ENCODE data around the gene MESD.
"Not testable (repeated sequence)": the region's sequence is repeated elsewhere in the genome, so short reads cannot be mapped to it uniquely, and the experiment has no call there.

Gene MESD

DNA sequence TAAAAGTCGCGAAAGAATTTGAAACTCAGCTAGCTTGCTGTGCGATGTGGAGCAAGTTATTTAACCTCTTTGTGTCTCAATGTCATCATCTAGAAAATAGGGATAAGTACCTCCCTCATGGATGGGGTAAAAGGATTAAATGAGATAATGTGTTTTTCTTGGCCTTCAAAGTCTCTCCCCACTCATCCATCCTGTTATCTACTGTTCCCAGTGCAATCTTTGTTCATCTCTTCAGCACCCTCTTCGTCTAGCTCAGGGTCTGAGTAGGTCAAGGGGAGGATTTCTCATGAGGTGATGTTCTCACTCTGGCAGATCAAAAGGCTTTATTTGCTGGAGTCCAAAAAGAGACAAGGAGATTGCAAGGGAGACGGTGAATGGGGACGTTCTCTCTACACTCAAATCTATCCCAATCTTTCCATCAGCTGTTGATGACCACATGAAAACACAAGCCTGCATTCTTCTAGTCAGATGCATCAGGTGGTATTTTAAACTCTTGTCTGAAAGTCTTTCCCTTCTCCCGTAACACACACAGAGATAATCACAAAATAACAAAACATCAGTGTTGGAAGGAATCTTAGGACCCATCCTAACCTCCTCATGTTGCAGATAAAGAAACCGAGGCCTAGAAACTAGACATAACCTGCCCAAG is 1.3 kb downstream of the MESD start:
- DNase-seq: no peak

DNA sequence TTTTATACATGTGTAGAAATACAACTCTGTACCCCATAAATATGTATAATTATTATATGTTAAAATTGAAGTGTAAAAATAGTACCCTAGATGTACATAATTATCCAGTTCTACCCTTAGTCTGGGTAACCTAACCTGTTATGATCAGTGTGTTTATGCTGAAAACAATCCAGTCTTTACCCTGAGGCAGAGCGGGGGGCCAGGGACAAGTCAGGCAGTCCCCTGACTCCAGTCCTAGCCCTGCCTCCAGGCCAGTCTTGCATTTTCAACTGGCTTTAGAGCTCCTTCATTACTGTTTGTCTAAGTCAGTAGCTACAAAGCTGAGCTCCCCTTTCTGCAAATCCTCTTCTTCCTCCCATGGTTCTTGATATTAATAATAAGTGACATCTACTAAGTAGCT is 3.1 kb downstream of the MESD start:
- no peak for DNase-seq

GRCh38 chr15:80985981-80986380 is 3.6 kb downstream of the MESD start:
- DNase-seq: no peak

- no peak for DNase-seq
Observed at GRCh38 chr15:80984856-80985255, 4.8 kb downstream of the MESD start.

- DNase-seq: no peak
Observed at GRCh38 chr15:80982839-80983238, 6.8 kb downstream of the MESD start.

DNA sequence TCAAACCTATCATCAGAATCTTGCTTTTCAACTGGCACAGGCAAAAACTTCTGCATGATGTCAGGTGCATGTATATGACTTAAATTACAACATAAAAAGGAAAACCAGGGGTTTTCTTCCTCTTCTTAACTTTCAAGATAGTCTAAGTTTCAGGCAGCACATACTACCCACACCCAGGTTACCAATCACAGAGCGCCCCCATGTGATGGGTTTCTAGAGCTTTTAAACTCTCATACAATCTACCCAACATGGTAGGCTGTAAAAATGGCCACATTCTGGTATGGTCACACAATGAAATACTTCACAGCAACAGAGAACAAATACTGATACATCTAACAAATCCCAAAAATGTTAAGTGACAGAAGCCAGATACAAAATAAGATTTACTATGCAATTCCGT is 7.4 kb downstream of the MESD start:
- DNase-seq: no peak

DNA sequence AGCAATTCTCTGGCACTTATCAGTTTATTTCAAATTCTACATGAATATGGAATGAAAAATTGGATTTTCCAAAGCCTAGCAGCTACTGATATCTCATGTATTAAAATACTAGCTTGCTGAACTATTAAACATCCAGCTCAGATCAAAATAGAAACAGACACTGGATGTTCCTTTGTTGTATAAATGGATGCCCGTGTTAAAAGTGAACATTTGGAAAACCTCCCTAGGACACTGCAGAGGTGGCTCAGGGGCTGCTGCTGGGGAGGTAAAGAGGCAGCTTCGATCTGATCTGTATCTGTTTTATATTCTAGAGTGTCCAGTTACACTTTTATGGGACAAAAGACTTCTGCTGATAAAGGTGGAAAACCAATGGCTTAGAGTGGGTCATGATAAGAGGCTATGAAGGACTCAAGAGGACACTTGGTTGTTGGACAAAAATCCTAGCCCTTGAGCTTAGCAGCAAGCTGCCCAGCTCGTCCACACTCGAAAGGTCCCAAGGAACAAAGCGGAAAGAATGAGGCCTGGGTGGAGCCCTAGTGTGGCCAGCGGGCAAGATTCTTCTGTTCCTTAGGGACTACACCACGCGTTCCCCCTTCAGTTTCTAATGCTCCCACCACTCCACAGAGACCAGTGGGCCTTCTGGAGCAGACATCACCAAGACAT is 9.9 kb downstream of the MESD start:
- no peak for DNase-seq

DNA sequence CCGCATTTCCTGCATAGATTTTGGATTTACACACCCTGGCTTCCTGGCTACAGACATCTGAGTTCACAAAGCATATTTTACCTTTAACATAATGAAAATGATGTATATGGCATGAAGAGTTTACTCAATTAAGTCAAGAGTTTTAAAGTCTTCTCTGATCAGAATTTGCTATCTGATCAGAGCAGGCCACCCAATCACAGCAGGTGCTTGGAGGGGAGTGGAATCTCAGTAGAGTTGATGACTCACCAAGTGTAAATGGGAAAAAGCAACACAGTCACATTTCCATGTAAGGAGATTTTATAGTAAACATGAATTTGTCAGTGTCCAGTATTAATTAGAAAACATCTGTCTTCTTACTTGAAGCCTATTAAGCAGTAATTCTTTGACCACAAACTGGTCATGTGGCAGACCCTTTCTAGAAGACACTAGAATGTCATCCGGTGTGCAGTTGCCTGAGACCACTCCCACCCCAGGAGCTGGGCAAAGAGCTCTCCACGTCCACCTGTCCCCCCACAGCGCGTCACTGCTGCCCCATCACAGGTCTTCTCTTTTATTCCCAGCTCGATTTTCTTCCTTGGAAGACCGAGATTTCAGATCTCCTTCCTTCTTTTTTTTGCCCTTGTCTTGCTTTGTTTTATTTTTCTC is 10.8 kb downstream of the MESD start:
- DNase-seq: no peak

GRCh38 chr15:80977627-80978036 is 12.0 kb downstream of the MESD start:
- DNase-seq: peak; percentile 24

DNA sequence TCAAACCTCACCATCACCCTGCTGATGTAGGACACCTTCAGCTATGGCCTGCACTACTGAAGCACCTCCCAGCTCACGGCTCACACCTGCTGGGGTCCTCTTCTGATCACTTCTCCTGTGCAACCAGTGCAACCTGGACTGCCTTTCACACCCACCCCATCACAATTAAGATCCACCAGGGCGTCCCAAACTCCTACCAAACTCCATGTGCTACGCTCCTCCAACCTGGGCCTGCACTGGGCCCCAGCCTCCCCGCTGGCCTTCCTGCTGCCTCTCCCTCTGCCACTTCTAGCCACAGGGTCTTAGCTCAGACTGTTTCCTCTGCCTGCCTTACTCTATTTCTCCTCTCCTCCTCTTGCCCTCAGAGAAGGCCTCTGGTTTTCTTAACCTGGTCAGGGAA is 12.8 kb downstream of the MESD start:
- DNase-seq: no peak

- no peak for DNase-seq
Observed at GRCh38 chr15:80974914-80975313, 14.7 kb downstream of the MESD start.

DNA sequence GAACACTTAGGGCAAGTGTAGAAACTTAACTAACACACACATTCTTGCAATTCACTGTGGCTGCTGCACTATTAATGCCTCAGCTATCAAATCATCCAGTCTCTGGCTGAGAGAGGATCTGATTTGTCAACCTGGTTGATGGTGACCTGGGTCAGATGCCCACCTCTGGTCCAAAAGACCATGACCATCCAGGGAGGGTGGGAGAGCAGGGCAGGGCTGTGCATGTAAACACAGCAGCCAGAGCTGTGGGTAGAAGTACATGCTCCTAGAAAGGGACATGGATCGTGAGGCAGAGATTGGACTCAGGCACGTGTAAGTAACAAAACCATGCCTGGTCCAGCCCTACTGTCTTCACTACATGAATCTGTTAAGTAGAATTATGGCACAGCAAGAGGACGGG is 17.3 kb downstream of the MESD start:
- DNase-seq: no peak

GRCh38 chr15:80971143-80971542 is 18.5 kb downstream of the MESD start:
- DNase-seq: no peak

DNA sequence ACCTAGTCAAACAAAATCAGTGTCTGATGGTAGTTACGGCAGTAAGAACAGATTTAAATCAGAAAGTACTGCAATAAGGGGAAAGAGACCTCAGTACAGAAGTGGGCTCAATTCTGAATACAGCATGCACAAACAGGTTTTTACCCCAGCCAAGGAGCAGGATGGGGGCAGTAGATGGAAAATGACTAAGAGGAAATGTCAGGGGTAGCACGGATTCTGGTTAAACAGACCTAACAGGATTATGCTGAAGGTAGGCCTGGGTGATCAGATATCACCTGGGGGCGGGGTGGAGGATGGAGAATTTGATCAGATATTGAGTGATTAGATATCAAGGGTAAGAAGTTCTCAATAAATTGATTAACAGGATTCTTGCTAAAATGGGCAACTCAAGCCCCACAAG is 19.0 kb downstream of the MESD start:
- DNase-seq: no peak

- peak; percentile 59 for DNase-seq
Observed at GRCh38 chr15:80970018-80970657, 19.5 kb downstream of the MESD start.

DNA sequence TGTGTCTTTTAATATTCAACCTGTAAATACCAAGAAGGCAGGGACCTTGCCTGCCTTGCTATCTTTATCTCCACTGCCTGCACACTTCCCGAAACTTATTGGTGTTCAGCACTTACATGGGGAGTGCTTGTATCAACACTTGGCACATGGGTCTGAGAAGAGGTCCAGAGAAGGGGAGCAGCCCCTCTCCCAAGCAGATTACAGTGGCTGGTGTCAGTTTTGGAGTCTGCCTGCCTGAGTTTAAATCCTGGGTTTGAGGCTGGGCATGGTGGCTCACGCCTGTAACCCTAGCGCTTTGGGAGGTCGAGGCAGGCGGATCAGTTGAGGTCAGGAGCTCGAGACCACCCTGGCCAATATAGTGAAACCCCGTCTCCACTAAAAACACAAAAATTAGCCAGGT is 20.3 kb downstream of the MESD start:
- DNase-seq: no peak

DNA sequence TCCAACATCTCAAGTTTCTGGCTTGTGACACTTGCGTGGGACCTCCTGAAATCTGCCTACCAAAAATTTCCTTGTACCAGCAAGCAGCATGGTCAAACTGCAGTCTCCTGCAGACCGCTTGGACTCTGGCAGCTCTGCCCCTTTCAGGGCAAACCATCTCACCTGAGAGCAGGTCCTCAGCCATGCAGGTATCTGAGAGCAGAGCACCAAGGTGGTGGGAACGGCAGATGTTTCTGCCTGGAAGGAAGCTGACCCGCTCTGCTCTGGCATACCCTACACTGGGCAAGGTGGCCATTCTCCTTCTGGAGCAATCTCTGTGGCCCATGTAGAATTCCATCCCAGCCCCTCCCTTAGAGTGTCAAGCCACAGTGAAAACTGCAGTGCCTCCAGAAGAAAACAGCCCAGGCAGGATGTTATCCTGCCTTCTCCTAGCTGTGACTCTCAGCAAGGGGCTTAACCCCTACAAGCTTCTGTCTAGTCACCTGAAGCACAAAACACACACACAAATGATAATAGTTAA is 21.6 kb downstream of the MESD start:
- no peak for DNase-seq

DNA sequence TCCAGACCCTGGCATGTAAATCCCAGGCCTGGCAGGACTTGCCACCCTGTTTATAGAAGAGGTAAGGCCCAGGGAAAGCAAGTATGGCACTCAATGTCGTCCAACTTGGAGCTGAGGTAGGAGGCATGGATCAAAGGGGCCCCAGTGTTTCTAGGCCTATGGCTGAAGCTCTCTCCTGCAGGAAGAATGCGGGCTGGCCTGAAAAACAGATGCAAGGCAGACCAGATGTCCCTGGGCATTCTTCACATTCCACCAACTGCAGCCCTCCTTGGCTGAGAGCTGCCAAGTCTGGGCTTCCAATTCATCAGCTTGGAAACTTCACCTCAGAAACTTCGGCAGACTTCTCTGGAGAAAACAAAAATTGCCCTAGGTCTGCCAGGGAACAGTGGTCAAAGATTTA is 22.2 kb downstream of the MESD start:
- no peak for DNase-seq

GRCh38 chr15:80966431-80967197 is 23.0 kb downstream of the MESD start:
- no peak for DNase-seq

GRCh38 chr15:80965454-80965853 is 24.2 kb downstream of the MESD start:
- DNase-seq: not testable (repeated sequence)

DNA sequence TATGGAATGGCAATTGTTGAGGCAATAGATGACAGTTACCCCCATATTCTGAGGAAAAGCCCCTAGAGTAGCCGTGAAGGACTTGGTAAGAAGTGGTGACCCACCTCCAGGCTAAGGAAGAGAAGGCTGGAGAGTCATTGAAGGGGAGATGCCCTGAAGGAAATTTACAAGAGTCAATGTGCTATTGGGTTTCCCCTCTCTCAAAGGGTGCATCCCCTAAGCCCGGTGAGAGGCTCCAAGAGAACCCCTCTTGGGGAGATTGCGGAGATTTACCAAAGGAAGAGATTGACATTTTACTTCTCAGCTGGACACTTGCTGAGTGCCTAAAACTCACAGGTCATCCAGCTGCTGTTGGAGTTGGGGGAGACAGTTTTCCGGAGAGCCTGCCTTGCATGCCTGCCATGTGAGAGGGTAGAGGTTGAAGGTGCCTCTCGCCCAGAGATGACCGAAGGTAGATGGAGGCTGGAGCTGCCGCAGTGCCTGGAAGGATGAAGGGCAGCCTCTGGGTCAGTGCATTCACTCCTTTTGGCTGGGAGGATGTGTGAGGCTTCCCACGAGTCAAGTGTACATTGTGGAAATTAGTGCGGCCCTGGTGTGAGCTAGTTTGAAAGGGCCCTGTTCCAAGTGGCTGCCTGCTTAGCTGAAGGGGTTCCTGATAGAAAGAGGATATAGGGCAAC is 30.7 kb downstream of the MESD start:
- DNase-seq: no peak

GRCh38 chr15:80957976-80958375 is 31.6 kb downstream of the MESD start:
- DNase-seq: no peak
